K562 (cell line): ENCODE data around the gene TRIM13. TPM values are rescaled to one million over a fixed set of nuclear protein-coding genes. Genes with fewer than 3 reads are reported as not detected.

Experiments used
- ATAC-seq: fragments of 200-7000 bp; cut with Tn5 transposase; 3 replicates; pipeline ENCODE4 v1.9.1; 2020; ENCODE audit warnings: moderate library complexity
- BruUV-seq: library from RNA; stranded (reverse); fragments of 400-500 nt; replicated peaks from 2 replicates; lab custom pipeline; 2021; lab: Mats Ljungman, UMichigan
- CTCF ChIA-PET: fragments of 300-600 bp; formaldehyde crosslinking; extraction: SDS; loops from one replicate; lab custom pipeline; 2021; ENCODE audit warnings: low intra/inter-chr PET ratio; lab: Yijun Ruan, JAX
- POLR2A ChIA-PET: fragments of 300-600, 350-650 bp; sonication (Branson Sonifier 250); formaldehyde crosslinking; extraction: SDS; loops from one replicate; lab custom pipeline; 2021; ENCODE audit warnings: antibody characterized with exemption, inconsistent platforms; lab: Yijun Ruan, JAX
- DNase-seq, 4 experiments: peaks; one replicate each; pipeline versions ENCODE4 v3.0.0 to v3.0.0-alpha.2; 2011 to 2018; ENCODE audit warnings: low spot score in 3 of 4, mixed read lengths in 3 of 4; ENCODE audit errors: extremely low read depth in 1 of 4
- FAIRE-seq: peaks from 2 replicates; lab custom pipeline; 2011; peaks lifted over from hg19 to GRCh38; lab: Jason Lieb, UNC
- H2AFZ ChIP-seq: 2 replicates; pipeline ENCODE4 v1.6.0; 2011; ENCODE audit warnings: low read depth, low read length, control low read depth, inconsistent platforms
- H3K27ac ChIP-seq: fragments of 200-600 bp; 3 replicates; pipeline ENCODE4 v1.8.0; 2011; ENCODE audit warnings: low read depth, mild to moderate bottlenecking, control low read depth, inconsistent platforms, low read length, moderate library complexity, mixed read lengths; ENCODE audit errors: extremely low read depth
- H3K27me3 ChIP-seq, 2 experiments: fragments of 300-600 bp in 1 of 2; 2 replicates in 1 of 2; 3 replicates in 1 of 2; pipeline versions ENCODE4 v1.6.0 to v1.8.0; 2011; ENCODE audit warnings: inconsistent platforms in 2 of 2, low read length in 2 of 2, mild to moderate bottlenecking in 1 of 2, mixed read lengths in 1 of 2, moderate library complexity in 1 of 2; ENCODE audit not compliant: control insufficient read depth in 2 of 2, insufficient read depth in 2 of 2
- H3K36me3 ChIP-seq: fragments of 300-600 bp; 3 replicates; pipeline ENCODE4 v1.8.0; 2011; ENCODE audit warnings: mild to moderate bottlenecking, low read length, inconsistent platforms; ENCODE audit not compliant: control insufficient read depth, insufficient read depth
- H3K4me1 ChIP-seq, 2 experiments: fragments of 200-600 bp in 1 of 2; replicated peaks in 1 of 2; 2 replicates in 1 of 2; 3 replicates in 1 of 2; pipeline versions ENCODE4 v1.5.1 to v1.8.0; 2011; ENCODE audit warnings: inconsistent platforms in 2 of 2, low read length in 2 of 2, mild to moderate bottlenecking in 1 of 2, mixed read lengths in 1 of 2, moderate library complexity in 1 of 2; ENCODE audit not compliant: control insufficient read depth in 2 of 2, insufficient read depth in 2 of 2
- H3K4me2 ChIP-seq: 2 replicates; pipeline ENCODE4 v1.6.1; 2011; ENCODE audit warnings: low read length, control low read depth, inconsistent platforms, mixed read lengths; ENCODE audit not compliant: insufficient read depth
- H3K4me3 ChIP-seq: fragments of 200-600 bp; sonication (generic), shearing (Covaris generic); 2 replicates; pipeline ENCODE4 v1.5.1; 2016; ENCODE audit warnings: control low read depth, inconsistent platforms
- H3K79me2 ChIP-seq: fragments of 200-600 bp; 3 replicates; pipeline ENCODE4 v1.8.0; 2011; ENCODE audit warnings: low read length, inconsistent platforms; ENCODE audit not compliant: control insufficient read depth, insufficient read depth
- H3K9ac ChIP-seq, 2 experiments: 2 replicates each; pipeline versions ENCODE4 v1.6.0 to v1.6.1; 2011; ENCODE audit warnings: low read depth in 2 of 2, low read length in 2 of 2, control low read depth in 1 of 2, inconsistent platforms in 1 of 2, mild to moderate bottlenecking in 1 of 2, mixed read lengths in 1 of 2; ENCODE audit not compliant: insufficient read depth in 1 of 2
- H3K9me1 ChIP-seq: one replicate; pipeline ENCODE4 v1.6.0; 2011; ENCODE audit warnings: inconsistent platforms, mild to moderate bottlenecking, low read length, moderate library complexity; ENCODE audit not compliant: control insufficient read depth, insufficient read depth
- H3K9me3 ChIP-seq: replicated peaks from 2 replicates; pipeline ENCODE4 v1.5.1; 2011; ENCODE audit warnings: low read depth, low read length, inconsistent platforms; ENCODE audit not compliant: control insufficient read depth, insufficient read depth
- H4K20me1 ChIP-seq: replicated peaks from 2 replicates; pipeline ENCODE4 v1.6.1; 2011; ENCODE audit warnings: low read length, inconsistent platforms, mixed read lengths; ENCODE audit not compliant: control insufficient read depth, insufficient read depth
- BRF1 ChIP-seq: IDR thresholded peaks from 3 replicates; pipeline ENCODE4 v1.6.1; 2011; ENCODE audit warnings: borderline replicate concordance, mild to moderate bottlenecking; ENCODE audit not compliant: insufficient read length; ENCODE audit errors: extremely low read depth
- KLF6 ChIP-seq: fragments of 250-450 bp; sonication (Bioruptor Pico); IDR thresholded peaks from 2 replicates; pipeline ENCODE4 v1.4.0; 2020; ENCODE audit warnings: mild to moderate bottlenecking, moderate library complexity, borderline replicate concordance
- MAFG ChIP-seq: fragments of 450-650 bp; conservative IDR thresholded peaks from 2 replicates; pipeline ENCODE4 v1.6.1; 2016; ENCODE audit warnings: missing genetic modification characterization, missing compliant biosample characterization
- MXD1 ChIP-seq: fragments of 250-450 bp; sonication (Bioruptor Pico); IDR thresholded peaks from 2 replicates; pipeline ENCODE4 v1.8.0; 2021; ENCODE audit warnings: borderline replicate concordance, mild to moderate bottlenecking, moderate library complexity; ENCODE audit not compliant: poor library complexity, severe bottlenecking
- PREB ChIP-seq: sonication (generic); formaldehyde crosslinking; IDR thresholded peaks from 2 replicates; pipeline ENCODE4 v1.8.1; 2023; ENCODE audit warnings: mild to moderate bottlenecking, missing genetic modification reagents
- SUPT5H ChIP-seq: fragments of 450-650 bp; IDR thresholded peaks from 2 replicates; pipeline ENCODE4 v1.6.1; 2016
- TBP ChIP-seq: optimal IDR thresholded peaks from 2 replicates; pipeline ENCODE3; 2011; ENCODE audit warnings: low read depth, low read length, improper control_type of control experiment
- TCF15 ChIP-seq: fragments of 250-450 bp; sonication (Bioruptor Pico); IDR thresholded peaks from 2 replicates; pipeline ENCODE4 v1.8.0; 2022; ENCODE audit warnings: moderate library complexity, mild to moderate bottlenecking, inconsistent platforms
- TRIM25 ChIP-seq: fragments of 450-650 bp; IDR thresholded peaks from 2 replicates; pipeline ENCODE4 v1.7.0; 2016; ENCODE audit warnings: borderline replicate concordance
- ZC3H8 ChIP-seq: fragments of 450-650 bp; IDR thresholded peaks from 2 replicates; pipeline ENCODE4 v1.6.1; 2017
- WGBS: fragments of 100-300 bp; shearing (Covaris generic); methylation state at CpG from one replicate; pipeline ENCODE4 v1.1.6; 2016; ENCODE audit warnings: low coverage, mixed read lengths; ENCODE audit not compliant: insufficient coverage; ENCODE audit errors: missing lambda C conversion rate; 5-methylcytosine and 5-hydroxymethylcytosine counted together
- in situ Hi-C: fragments of 300-500 bp; cut with MboI; formaldehyde crosslinking; loops from 4 replicates; pipeline ENCODE4 v1.15.0; 2018; ENCODE audit warnings: inconsistent platforms, mixed read lengths
- intact Hi-C: fragments of 100-400 bp; cut with micrococcal nuclease; formaldehyde crosslinking; loops from 2 replicates; pipeline ENCODE4 v1.14.2; 2022
- polyA plus RNA-seq, 8 experiments: library from polyadenylated mRNA; depleted of rRNA in 4 of 8; stranded (reverse) in 5 of 8; unstranded in 3 of 8; fragments of >200 nt; fragmentation: Nextera tagmentation in 2 of 8; fragmentation: Illumina TruSeq in 1 of 8; extraction: Ambion mirVana in 2 of 8; extraction: Trizol in 1 of 8; gene quantifications; 2 replicates each; pipeline versions ENCODE4 v1.2.1 to v1.2.3, GENCODE V29; 2011 to 2014; ENCODE audit warnings: inconsistent platforms in 1 of 8, missing spikeins in 1 of 8
- total RNA-seq, 7 experiments: library from RNA; depleted of rRNA in 6 of 7; stranded (reverse); fragments of >200 nt in 6 of 7; fragmentation: Illumina TruSeq in 2 of 7; extraction: Trizol in 2 of 7; gene quantifications; 2 replicates each; pipeline versions ENCODE4 v1.2.1 to v1.2.3, GENCODE V29; 2011 to 2021; ENCODE audit warnings: low replicate concordance in 1 of 7

TRIM13 gene
- total and polyA plus RNA-seq, 9 of the 15 experiments (the other 6 are each of a cell fraction or from before 2014, with no cell fraction given) = 12.1 to 30.6 (median 17.8) TPM

GRCh38 chr13:50025436-50025835 lies 28.6 kb downstream of the TRIM13 start:
- Histone ChIP-seq H3K4me1 (peaks cover 0 to 3% of the 10 kb centered on the region in 2 experiments; a peak in 1 of 5 replicates), H3K9me3 (no peaks in the 10 kb centered on the region), H3K79me2 (no peaks in the 10 kb centered on the region), H3K9ac (no peak overlapping the region), H3K4me2 (no peak overlapping the region), H2AFZ (no peak overlapping the region), H3K9me1 (no peaks in the 10 kb centered on the region), H3K36me3 (peaks cover 20% of the 10 kb centered on the region; the same call in 2 of the 3 replicates), H3K27ac (no peak overlapping the region), H3K27me3 (no peaks in the 10 kb centered on the region), H3K4me3 (no peak overlapping the region), H4K20me1 (no peaks in the 10 kb centered on the region)
- in situ Hi-C loops = no loop called here
- no peak for TF ChIP-seq BRF1
- TF ChIP-seq PREB = no peak
- TF ChIP-seq TBP = no peak
- TF ChIP-seq ZC3H8 = no peak
- TF ChIP-seq MXD1 (CRISPR knock-in tag) = no peak
- TF ChIP-seq SUPT5H = no peak
- TF ChIP-seq KLF6 (CRISPR knock-in tag) = no peak
- no peak for TF ChIP-seq TCF15 (CRISPR knock-in tag)
- TF ChIP-seq TRIM25 = no peak
- TF ChIP-seq MAFG (tag) = no peak
- no peak for FAIRE-seq
- CTCF ChIA-PET = no interaction called here
- no TSS peak for BruUV-seq
- DNase-seq = no peak
- POLR2A ChIA-PET = no interaction called here
- intact Hi-C loops = no loop called here
- WGBS = 92% methylated on average over 1 of the region's 1 CpG
- no peak for ATAC-seq
